SK-N-SH treated with all-trans-retinoic acid at 6 μM for 48 hours (cell line): ENCODE measurements around the gene ZNF831.

Experiments
- ARNTL ChIP-seq: fragments of 450-650 bp; formaldehyde crosslinking; IDR thresholded peaks from 2 replicates; pipeline ENCODE4 v1.5.0; 2020; ENCODE audit warnings: low read depth, mild to moderate bottlenecking, moderate library complexity, borderline replicate concordance
- BACH2 ChIP-seq: fragments of 250-450 bp; sonication (Bioruptor Pico); IDR thresholded peaks from 2 replicates; pipeline ENCODE4 v1.9.0; 2021; ENCODE audit warnings: mild to moderate bottlenecking, borderline replicate concordance
- CREB5 ChIP-seq: fragments of 250-450 bp; sonication (Bioruptor Pico); IDR thresholded peaks from 2 replicates; pipeline ENCODE4 v1.5.1; 2020; ENCODE audit warnings: low read depth, mild to moderate bottlenecking, moderate library complexity
- CSRNP3 ChIP-seq: fragments of 250-450 bp; sonication (Bioruptor Pico); IDR thresholded peaks from 2 replicates; pipeline ENCODE4 v1.5.1; 2021; ENCODE audit warnings: mild to moderate bottlenecking, moderate library complexity
- ISL1 ChIP-seq: fragments of 250-450 bp; sonication (Bioruptor Pico); IDR thresholded peaks from 2 replicates; pipeline ENCODE4 v2.1.2; 2022; ENCODE audit warnings: mild to moderate bottlenecking, moderate library complexity
- OSR1 ChIP-seq: fragments of 250-450 bp; sonication (Bioruptor Pico); IDR thresholded peaks from 2 replicates; pipeline ENCODE4 v1.8.0; 2022; ENCODE audit warnings: moderate library complexity, mild to moderate bottlenecking, inconsistent platforms
- SNAI2 ChIP-seq: fragments of 250-450 bp; sonication (Bioruptor Pico); IDR thresholded peaks from 2 replicates; pipeline ENCODE4 v1.5.0; 2020; ENCODE audit warnings: mild to moderate bottlenecking, moderate library complexity
- TCF4 ChIP-seq: fragments of 250-450 bp; sonication (Bioruptor Pico); IDR thresholded peaks from 2 replicates; pipeline ENCODE4 v1.8.0; 2021; ENCODE audit warnings: mild to moderate bottlenecking, moderate library complexity, borderline replicate concordance
- ZNF8 ChIP-seq: fragments of 450-650 bp; formaldehyde crosslinking; IDR thresholded peaks from 2 replicates; pipeline ENCODE4 v1.5.0; 2020; ENCODE audit warnings: mild to moderate bottlenecking, moderate library complexity
- TF ChIP-seq, protein P1 (sequence below): fragments of 250-450 bp; sonication (Bioruptor Pico); IDR thresholded peaks from 2 replicates; pipeline ENCODE4 v1.8.0; 2020; ENCODE audit warnings: mild to moderate bottlenecking, moderate library complexity, borderline replicate concordance

DNA sequence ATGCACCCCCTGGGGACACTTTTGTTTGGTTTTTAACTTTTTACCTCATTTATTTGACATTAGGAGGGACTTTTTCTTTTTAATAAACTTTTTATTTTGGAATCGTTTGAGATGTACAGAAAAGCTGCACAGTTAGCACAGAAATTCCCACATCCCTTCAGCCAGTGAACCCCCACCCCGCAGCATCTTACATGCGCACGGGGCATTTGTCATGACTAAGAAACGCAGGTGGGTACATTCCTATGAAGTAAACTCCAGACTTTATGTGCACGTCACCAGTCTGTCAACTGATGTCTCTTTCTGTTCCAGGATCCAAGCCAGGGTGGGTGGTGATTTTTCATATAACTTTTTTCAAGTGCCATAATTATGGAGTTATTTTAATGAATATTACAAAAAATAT is 4.9 kb upstream of the ZNF831 start:
- TF ChIP-seq TCF4 (CRISPR knock-in tag): no peak
- TF ChIP-seq CSRNP3 (CRISPR knock-in tag): no peak
- no peak for TF ChIP-seq ISL1
- TF ChIP-seq CREB5 (CRISPR knock-in tag): no peak
- TF ChIP-seq BACH2 (CRISPR knock-in tag): no peak
- TF ChIP-seq, protein P1, sequence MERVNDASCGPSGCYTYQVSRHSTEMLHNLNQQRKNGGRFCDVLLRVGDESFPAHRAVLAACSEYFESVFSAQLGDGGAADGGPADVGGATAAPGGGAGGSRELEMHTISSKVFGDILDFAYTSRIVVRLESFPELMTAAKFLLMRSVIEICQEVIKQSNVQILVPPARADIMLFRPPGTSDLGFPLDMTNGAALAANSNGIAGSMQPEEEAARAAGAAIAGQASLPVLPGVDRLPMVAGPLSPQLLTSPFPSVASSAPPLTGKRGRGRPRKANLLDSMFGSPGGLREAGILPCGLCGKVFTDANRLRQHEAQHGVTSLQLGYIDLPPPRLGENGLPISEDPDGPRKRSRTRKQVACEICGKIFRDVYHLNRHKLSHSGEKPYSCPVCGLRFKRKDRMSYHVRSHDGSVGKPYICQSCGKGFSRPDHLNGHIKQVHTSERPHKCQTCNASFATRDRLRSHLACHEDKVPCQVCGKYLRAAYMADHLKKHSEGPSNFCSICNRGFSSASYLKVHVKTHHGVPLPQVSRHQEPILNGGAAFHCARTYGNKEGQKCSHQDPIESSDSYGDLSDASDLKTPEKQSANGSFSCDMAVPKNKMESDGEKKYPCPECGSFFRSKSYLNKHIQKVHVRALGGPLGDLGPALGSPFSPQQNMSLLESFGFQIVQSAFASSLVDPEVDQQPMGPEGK (CRISPR knock-in tag): no peak
- TF ChIP-seq ZNF8: no peak
- TF ChIP-seq SNAI2 (CRISPR knock-in tag): no peak
- TF ChIP-seq OSR1: no peak
- no peak for TF ChIP-seq ARNTL (CRISPR knock-in tag)
